Immature natural killer cell (primary cell): ENCODE results near the gene DVL3. TPM values are rescaled to one million over a fixed set of nuclear protein-coding genes. Genes with fewer than 3 reads are reported as not detected.
"Not testable (repeated sequence)": the region's sequence is repeated elsewhere in the genome, so short reads cannot be mapped to it uniquely, and the experiment has no call there.

Experiments
- DNase-seq, 3 donors: peaks; one replicate each; pipeline ENCODE4 v3.0.0; 2022; ENCODE audit warnings: mixed read lengths in 1 of 3
- H3K27ac Mint-ChIP-seq, 6 donors: one replicate each; pipeline ENCODE4 v1.8.0; 2020; ENCODE audit warnings: mixed read lengths in 6 of 6, mild to moderate bottlenecking in 5 of 6, inconsistent platforms in 4 of 6, moderate library complexity in 3 of 6
- H3K27me3 Mint-ChIP-seq, 3 donors: one replicate each; pipeline ENCODE4 v1.8.0; 2020 to 2021; ENCODE audit warnings: low read depth in 3 of 3, mild to moderate bottlenecking in 3 of 3, mixed read lengths in 3 of 3, moderate library complexity in 3 of 3, inconsistent platforms in 1 of 3
- H3K36me3 Mint-ChIP-seq, 3 donors: one replicate each; pipeline ENCODE4 v1.8.0; 2020; ENCODE audit warnings: mixed read lengths in 3 of 3, inconsistent platforms in 2 of 3, mild to moderate bottlenecking in 2 of 3
- H3K4me1 Mint-ChIP-seq, 2 donors: one replicate each; pipeline ENCODE4 v1.8.0; 2020; ENCODE audit warnings: inconsistent platforms in 2 of 2, mild to moderate bottlenecking in 2 of 2, mixed read lengths in 2 of 2, moderate library complexity in 1 of 2
- H3K4me3 Mint-ChIP-seq, 5 donors: one replicate each; pipeline ENCODE4 v1.8.0; 2020; ENCODE audit warnings: mild to moderate bottlenecking in 5 of 5, mixed read lengths in 5 of 5, inconsistent platforms in 3 of 5, moderate library complexity in 3 of 5
- H3K9me3 Mint-ChIP-seq, 6 donors: one replicate each; pipeline ENCODE4 v1.8.0; 2020; ENCODE audit warnings: mild to moderate bottlenecking in 6 of 6, mixed read lengths in 6 of 6, inconsistent platforms in 4 of 6, moderate library complexity in 3 of 6
- polyA plus RNA-seq, 3 donors: library from polyadenylated mRNA; unstranded; fragments of 300-500 nt; fragmentation: Illumina TruSeq; gene quantifications; one replicate each; pipeline ENCODE4 v1.2.3, GENCODE V29; 2021

Gene DVL3
- polyA plus RNA-seq, 3 donors from 2014 or later = 12.7 to 13.4 (median 13.2) TPM

DNA sequence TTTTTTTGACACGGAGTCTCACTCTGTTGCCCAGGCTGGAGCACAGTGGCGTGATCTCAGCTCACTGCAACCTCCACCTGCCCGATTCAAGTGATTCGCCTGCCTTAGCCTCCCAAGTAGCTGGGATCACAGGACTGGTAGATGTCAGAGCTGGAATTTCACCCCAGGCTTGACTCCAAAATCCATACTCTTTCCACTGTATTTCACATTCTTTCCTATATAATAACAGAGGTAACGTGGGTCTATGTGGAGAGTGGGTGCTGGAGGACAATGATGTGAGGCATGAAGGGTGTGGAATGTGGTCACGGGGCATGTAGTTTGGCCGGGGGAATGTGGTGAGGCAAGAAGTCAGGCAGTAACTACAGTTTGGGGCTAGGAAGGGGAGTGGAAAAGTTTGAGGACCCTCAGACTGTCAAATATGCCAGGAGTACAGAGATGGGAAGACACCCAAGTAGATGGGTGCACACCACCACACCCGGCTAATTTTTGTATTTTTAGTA, 7.4 kb downstream of the DVL3 start:
- H3K4me3 Mint-ChIP-seq, DNase-seq, H3K27me3 Mint-ChIP-seq, H3K9me3 Mint-ChIP-seq, H3K27ac Mint-ChIP-seq: not testable (repeated sequence)
- peaks cover 21 to 34% of the 10 kb centered on the region in 2 donors for H3K4me1 Mint-ChIP-seq
- H3K36me3 Mint-ChIP-seq = peaks cover 0 to 12% (median 9%) of the 10 kb centered on the region in 3 donors

- Mint-ChIP-seq H3K4me1 (peaks cover 11 to 24% of the 10 kb centered on the region in 2 donors), H3K9me3 (no peaks in the 10 kb centered on the region), H3K27ac (no peak overlapping the region), H3K27me3 (no peaks in the 10 kb centered on the region), H3K36me3 (peaks cover 0 to 16% (median 9%) of the 10 kb centered on the region in 3 donors), H3K4me3 (no peak overlapping the region)
- no peak for DNase-seq
Observed at GRCh38 chr3:184164648-184165330, 9.6 kb downstream of the DVL3 start.

DNA sequence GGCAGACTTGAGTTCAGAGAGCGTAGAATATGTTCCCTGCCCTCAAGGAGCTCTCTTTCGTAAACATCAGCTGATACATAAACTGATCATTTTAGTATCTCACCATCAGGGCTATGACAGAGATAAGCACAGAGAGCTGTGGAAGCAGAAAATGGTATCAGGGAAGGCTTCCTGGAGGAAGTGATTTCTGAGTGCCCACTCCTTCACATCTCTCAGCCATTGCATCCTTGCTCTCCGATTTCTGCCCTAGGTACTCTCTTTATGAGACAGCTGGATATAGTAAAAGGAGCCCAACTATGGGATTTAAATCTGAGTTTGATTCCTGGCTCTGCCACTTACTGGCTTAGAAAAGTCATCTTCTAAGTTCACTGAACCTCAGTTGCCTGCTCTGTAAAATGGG, 10.4 kb downstream of the DVL3 start:
- peaks cover 0 to 16% (median 9%) of the 10 kb centered on the region in 3 donors for H3K36me3 Mint-ChIP-seq
- H3K4me3 Mint-ChIP-seq = no peak overlapping the region

GRCh38 chr3:184166671-184167070, 11.5 kb downstream of the DVL3 start:
- no peak overlapping the region for H3K27ac Mint-ChIP-seq
- peaks cover 2 to 10% of the 10 kb centered on the region in 2 donors for H3K4me1 Mint-ChIP-seq
- H3K36me3 Mint-ChIP-seq = peaks cover 0 to 18% (median 16%) of the 10 kb centered on the region in 3 donors

More for the DNA sequence above, 10.4 kb downstream of the DVL3 start:
- Mint-ChIP-seq H3K9me3 (no peaks in the 10 kb centered on the region), H3K27me3 (no peaks in the 10 kb centered on the region), H3K27ac (no peak overlapping the region), H3K4me1 (peaks cover 5 to 18% of the 10 kb centered on the region in 2 donors)
- DNase-seq = no peak

DNA sequence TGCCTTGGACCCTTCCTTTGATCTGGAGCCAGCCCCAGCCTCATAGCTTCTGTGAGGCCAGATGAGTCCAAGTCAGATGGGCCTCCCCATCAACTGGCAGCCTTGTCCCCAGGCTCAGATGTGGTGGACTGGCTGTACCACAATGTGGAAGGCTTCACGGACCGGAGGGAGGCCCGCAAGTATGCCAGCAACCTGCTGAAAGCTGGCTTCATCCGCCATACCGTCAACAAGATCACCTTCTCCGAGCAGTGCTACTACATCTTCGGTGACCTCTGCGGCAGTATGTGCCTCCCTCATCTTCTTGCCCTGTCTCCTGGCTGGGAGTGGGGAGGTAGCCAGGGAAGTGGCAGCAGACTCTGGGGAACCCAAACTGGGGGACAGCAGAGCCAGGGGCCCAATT, 12.6 kb downstream of the DVL3 start:
- Mint-ChIP-seq H3K27ac (no peak overlapping the region), H3K9me3 (no peaks in the 10 kb centered on the region), H3K36me3 (peaks cover 0 to 16% (median 16%) of the 10 kb centered on the region in 3 donors), H3K27me3 (no peaks in the 10 kb centered on the region), H3K4me1 (peaks cover 0 to 9% of the 10 kb centered on the region in 2 donors), H3K4me3 (no peak overlapping the region)
- no peak for DNase-seq

More at GRCh38 chr3:184166671-184167070, 11.5 kb downstream of the DVL3 start:
- Mint-ChIP-seq H3K9me3 (no peaks in the 10 kb centered on the region), H3K4me3 (no peak overlapping the region), H3K27me3 (no peaks in the 10 kb centered on the region)
- no peak for DNase-seq

DNA sequence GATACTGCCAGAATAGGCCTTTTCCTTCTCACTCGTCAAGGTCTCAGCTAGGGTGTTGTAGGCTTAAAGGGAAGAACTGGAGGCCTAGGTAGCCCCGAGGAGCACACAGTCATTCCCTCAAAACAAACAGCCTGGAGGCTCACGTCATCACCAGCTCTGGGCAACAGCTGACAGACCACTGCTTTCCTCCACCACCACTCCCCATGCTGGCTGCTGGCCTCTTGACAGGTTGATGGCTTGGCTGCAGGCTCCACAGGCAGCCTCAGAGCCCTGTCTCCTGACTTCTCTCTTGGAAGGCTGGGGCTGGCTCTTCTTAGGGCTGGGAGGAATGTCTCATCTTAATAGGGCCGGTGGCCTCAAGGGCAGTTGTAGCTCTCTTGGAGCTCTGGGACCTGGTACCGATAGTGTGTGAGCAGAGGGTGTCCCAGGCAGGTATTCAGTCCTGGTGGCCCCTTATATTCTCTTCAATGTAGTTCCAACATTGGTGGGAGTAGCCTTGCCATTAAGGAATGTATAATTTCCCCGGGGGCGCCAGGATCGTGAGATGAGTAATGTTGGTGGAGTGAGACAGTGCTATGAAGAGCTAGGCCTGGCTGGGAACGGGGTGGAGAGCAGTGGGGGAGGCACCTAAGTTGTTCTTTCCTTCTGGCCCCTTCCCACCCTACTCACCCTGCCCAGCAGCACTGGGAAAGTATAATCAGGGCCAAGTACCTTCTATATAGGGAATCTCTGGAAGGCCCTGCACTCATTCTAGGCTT, 13.4 kb downstream of the DVL3 start:
- peaks cover 0 to 19% (median 12%) of the 10 kb centered on the region in 3 donors for H3K36me3 Mint-ChIP-seq
- no peak overlapping the region for H3K27ac Mint-ChIP-seq
- no peaks in the 10 kb centered on the region for H3K9me3 Mint-ChIP-seq
- DNase-seq = no peak
- H3K4me3 Mint-ChIP-seq = no peak overlapping the region
- H3K4me1 Mint-ChIP-seq = peaks cover 0 to 11% of the 10 kb centered on the region in 2 donors
- H3K27me3 Mint-ChIP-seq = no peaks in the 10 kb centered on the region

GRCh38 chr3:184169896-184170875, 15.0 kb downstream of the DVL3 start:
- H3K27me3 Mint-ChIP-seq = peaks cover 0 to 5% (median 4%) of the 10 kb centered on the region in 3 donors
- no peak overlapping the region for H3K4me3 Mint-ChIP-seq
- no peak for DNase-seq
- peaks cover 0 to 14% (median 7%) of the 10 kb centered on the region in 3 donors for H3K36me3 Mint-ChIP-seq
- H3K9me3 Mint-ChIP-seq = no peaks in the 10 kb centered on the region
- H3K4me1 Mint-ChIP-seq = peaks cover 7 to 13% of the 10 kb centered on the region in 2 donors
- no peak overlapping the region for H3K27ac Mint-ChIP-seq

DNA sequence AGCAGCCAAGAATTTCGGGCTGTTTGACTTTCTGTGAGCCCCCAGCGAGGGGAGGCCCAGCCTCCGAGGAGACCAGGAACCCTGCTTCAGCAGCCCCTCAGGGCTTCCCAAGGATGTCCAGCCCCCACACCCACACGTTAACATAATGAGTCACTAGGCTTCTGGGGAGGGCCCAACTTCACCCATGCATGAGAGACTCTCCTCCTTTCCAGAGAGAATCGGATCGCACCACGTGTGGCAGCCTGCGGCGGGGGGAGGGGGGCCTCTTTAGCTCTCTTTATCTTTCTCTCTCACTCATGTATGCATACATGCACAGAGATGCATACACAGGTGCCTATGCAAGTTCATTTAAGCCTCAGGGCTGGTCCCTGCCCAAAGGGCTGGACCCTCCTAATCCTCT, 16.4 kb downstream of the DVL3 start:
- H3K4me1 Mint-ChIP-seq = peaks cover 21 to 26% of the 10 kb centered on the region in 2 donors
- DNase-seq = no peak
- H3K27ac Mint-ChIP-seq = no peak overlapping the region
- H3K36me3 Mint-ChIP-seq = peaks cover 0 to 14% (median 7%) of the 10 kb centered on the region in 3 donors
- no peaks in the 10 kb centered on the region for H3K9me3 Mint-ChIP-seq
- no peak overlapping the region for H3K4me3 Mint-ChIP-seq
- peaks cover 0 to 6% (median 5%) of the 10 kb centered on the region in 3 donors for H3K27me3 Mint-ChIP-seq

DNA sequence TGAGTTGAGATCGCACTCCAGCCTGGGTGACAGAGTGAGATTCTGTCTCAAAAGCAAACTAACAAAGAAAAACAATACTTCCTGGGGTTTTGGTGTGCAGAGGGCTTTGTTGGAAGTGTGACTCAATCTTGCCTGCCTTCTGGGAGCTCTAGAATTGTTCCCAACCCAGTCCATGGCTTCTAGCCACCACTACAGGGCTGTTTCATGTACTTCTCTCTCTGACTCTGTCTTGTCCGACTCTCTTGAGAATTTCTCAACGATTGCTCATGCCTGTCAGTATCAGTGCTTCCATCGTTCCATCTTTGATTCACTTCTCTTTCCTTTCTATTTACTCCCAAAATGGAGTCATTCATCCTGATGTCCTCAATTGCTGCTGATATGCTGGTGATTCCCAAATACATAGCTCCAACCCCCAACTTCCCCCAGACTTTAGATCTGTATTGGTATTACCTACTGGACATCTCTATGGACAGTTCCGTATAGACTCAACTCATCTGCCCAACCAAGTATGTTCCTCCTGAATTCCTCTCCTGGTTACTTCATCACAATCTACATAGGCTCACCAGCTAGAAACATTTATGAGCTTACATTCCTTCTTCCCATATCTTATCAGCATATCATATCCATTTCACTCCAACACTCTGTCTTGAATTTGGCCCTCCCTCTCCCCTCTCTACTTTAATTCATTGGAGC, 17.6 kb downstream of the DVL3 start:
- peaks cover 0 to 6% (median 5%) of the 10 kb centered on the region in 3 donors for H3K27me3 Mint-ChIP-seq
- peaks cover 30 to 38% of the 10 kb centered on the region in 2 donors for H3K4me1 Mint-ChIP-seq
- DNase-seq = no peak
- no peak overlapping the region for H3K4me3 Mint-ChIP-seq
- peak overlapping the region in 2 of 6 donors; percentile 13 to 37 for H3K27ac Mint-ChIP-seq
- peaks cover 0 to 14% (median 7%) of the 10 kb centered on the region in 3 donors for H3K36me3 Mint-ChIP-seq
- no peaks in the 10 kb centered on the region for H3K9me3 Mint-ChIP-seq

- no peak for DNase-seq
- Mint-ChIP-seq H3K36me3 (peaks cover 0 to 18% (median 7%) of the 10 kb centered on the region in 3 donors), H3K27ac (no peak overlapping the region), H3K9me3 (no peaks in the 10 kb centered on the region), H3K27me3 (peaks cover 0 to 6% (median 5%) of the 10 kb centered on the region in 3 donors), H3K4me1 (peaks cover 34 to 43% of the 10 kb centered on the region in 2 donors), H3K4me3 (no peak overlapping the region)
Observed at GRCh38 chr3:184173374-184173722, 18.2 kb downstream of the DVL3 start.

DNA sequence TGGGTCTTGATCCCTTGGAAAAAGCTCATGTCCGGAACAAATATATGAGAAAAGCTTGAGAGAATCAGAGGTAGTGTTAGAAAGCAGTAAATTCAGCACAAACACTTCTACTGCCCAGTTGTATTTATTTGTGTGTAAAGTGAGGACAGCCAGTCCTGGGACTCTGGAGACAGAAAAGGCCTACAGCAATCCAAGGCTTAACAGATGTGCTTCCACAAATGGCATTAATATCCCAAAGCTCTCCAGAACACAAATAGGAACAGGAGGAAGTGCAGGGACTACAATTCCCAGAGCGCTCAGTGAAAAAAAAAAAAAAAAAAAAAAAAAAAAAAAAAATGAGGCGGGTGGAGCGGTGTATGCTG, 19.1 kb downstream of the DVL3 start:
- DNase-seq = no peak
- no peaks in the 10 kb centered on the region for H3K9me3 Mint-ChIP-seq
- H3K36me3 Mint-ChIP-seq = peaks cover 0 to 17% (median 7%) of the 10 kb centered on the region in 3 donors
- peaks cover 37 to 53% of the 10 kb centered on the region in 2 donors for H3K4me1 Mint-ChIP-seq
- H3K27me3 Mint-ChIP-seq = peaks cover 0 to 6% (median 5%) of the 10 kb centered on the region in 3 donors
- H3K4me3 Mint-ChIP-seq = peak overlapping the region; percentile 89 to 95 (median 90)
- peak overlapping the region; percentile 55 to 89 (median 79) for H3K27ac Mint-ChIP-seq

DNA sequence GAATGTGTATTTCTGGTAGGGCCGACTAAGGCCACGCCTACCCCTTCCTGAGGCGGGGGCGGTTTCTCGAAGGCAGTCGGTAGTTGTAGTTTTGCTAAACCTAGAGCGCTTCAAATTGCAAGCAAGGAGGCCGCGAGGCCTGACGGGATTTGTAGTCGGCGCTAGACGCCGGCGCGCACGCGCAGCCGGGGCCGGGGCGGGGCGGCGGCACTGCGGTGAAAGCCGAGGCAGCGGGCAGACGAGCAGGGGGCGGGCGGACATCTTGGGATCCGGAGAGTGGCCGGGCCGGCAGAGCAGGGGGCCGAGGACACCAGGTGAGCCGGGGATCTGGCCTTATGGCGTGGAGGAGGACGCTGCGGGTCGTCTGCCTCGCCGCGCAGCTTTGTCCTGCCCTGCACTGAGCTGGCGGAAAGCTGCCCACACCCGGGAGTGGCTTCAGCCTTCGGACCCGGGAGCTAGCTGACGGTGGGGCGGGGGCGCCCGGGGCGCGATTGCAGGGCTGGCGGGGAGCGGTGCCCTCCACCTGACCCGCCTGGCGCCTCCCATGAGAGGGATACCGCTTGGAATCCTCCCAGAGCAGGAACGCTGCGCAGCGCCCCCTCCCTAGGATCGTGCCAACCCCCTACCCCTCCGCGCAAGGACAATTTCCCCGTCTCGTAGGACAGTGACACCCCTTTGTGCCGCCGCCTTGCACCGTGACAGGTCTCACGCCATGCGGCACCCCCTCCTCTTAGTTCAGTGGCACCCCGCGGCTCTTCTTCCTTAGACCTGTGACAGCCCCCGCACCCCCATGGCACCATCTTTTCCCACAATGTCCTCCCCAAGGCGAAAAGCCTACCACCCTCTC, 19.7 kb downstream of the DVL3 start, which contains the start of gene AP2M1:
TSS of gene AP2M1 (plus strand) at position 210 of the 847 bp plus-strand sequence. CDS start 2,139 bp downstream, outside the sequence.
- Mint-ChIP-seq H3K9me3 (no peaks in the 10 kb centered on the region), H3K36me3 (peaks cover 0 to 20% (median 7%) of the 10 kb centered on the region in 3 donors), H3K4me1 (peaks cover 37 to 53% of the 10 kb centered on the region in 2 donors), H3K27me3 (peaks cover 0 to 6% (median 5%) of the 10 kb centered on the region in 3 donors), H3K27ac (peak within 1 kb of the TSS; percentile 55 to 91 (median 79)), H3K4me3 (peak within 1 kb of the TSS; percentile 90 to 95 (median 92))
- DNase-seq = peak; percentile 98 to 99 (median 98)
